Neural progenitor cell (in vitro differentiated cells): ENCODE measurements around the gene IMP3. TPM values are rescaled to one million over a fixed set of nuclear protein-coding genes. Genes with fewer than 3 reads are reported as not detected.

Experiments used
- DNase-seq: peaks from one replicate; pipeline ENCODE4 v3.0.0-alpha.2; 2016; ENCODE audit warnings: low spot score
- H2AFZ ChIP-seq: fragments of 200-600 bp; sonication (generic); replicated peaks from 2 replicates; pipeline ENCODE4 v1.6.1; 2016; ENCODE audit warnings: antibody characterized with exemption
- H3F3A ChIP-seq: fragments of 200-600 bp; sonication (generic); 2 replicates; pipeline ENCODE4 v1.6.1; 2016; ENCODE audit warnings: antibody characterized with exemption, low read depth
- H3K27ac ChIP-seq: fragments of 200-600 bp; sonication (generic); 2 replicates; pipeline ENCODE4 v1.5.1; 2016; ENCODE audit warnings: mild to moderate bottlenecking
- H3K27me3 ChIP-seq: fragments of 200-600 bp; sonication (generic); 2 replicates; pipeline ENCODE4 v1.6.1; 2016; ENCODE audit warnings: mild to moderate bottlenecking, moderate library complexity
- H3K36me3 ChIP-seq: fragments of 200-600 bp; sonication (generic); 2 replicates; pipeline ENCODE4 v1.5.1; 2016
- H3K4me1 ChIP-seq: fragments of 200-600 bp; sonication (generic); 2 replicates; pipeline ENCODE4 v1.6.1; 2016; ENCODE audit warnings: mixed run types
- H3K4me2 ChIP-seq: fragments of 200-600 bp; sonication (generic); 2 replicates; pipeline ENCODE4 v1.6.1; 2016
- H3K4me3 ChIP-seq: fragments of 200-600 bp; sonication (generic); 2 replicates; pipeline ENCODE4 v1.5.1; 2016
- H3K79me2 ChIP-seq: fragments of 200-600 bp; sonication (generic); 2 replicates; pipeline ENCODE4 v1.6.1; 2016; ENCODE audit warnings: low read depth
- H3K9ac ChIP-seq: fragments of 200-600 bp; sonication (generic); 2 replicates; pipeline ENCODE4 v1.6.1; 2016
- H3K9me3 ChIP-seq: fragments of 200-600 bp; sonication (generic); 2 replicates; pipeline ENCODE4 v1.5.1; 2016; ENCODE audit warnings: low read depth
- H4K20me1 ChIP-seq: fragments of 200-600 bp; sonication (generic); 2 replicates; pipeline ENCODE4 v1.6.1; 2016; ENCODE audit warnings: low read depth
- H3K27ac Mint-ChIP-seq: 3 replicates; pipeline ENCODE4 v1.8.0; 2021; ENCODE audit warnings: mixed read lengths
- H3K27me3 Mint-ChIP-seq: 2 replicates; pipeline ENCODE4 v1.8.0; 2022; ENCODE audit warnings: low read depth, mild to moderate bottlenecking, inconsistent platforms, moderate library complexity, mixed read lengths; ENCODE audit not compliant: insufficient read depth
- H3K36me3 Mint-ChIP-seq: 3 replicates; pipeline ENCODE4 v1.8.0; 2021; ENCODE audit warnings: mixed read lengths
- H3K4me1 Mint-ChIP-seq: 3 replicates; pipeline ENCODE4 v1.8.0; 2021; ENCODE audit warnings: mixed read lengths
- H3K4me3 Mint-ChIP-seq: 3 replicates; pipeline ENCODE4 v1.8.0; 2021; ENCODE audit warnings: mild to moderate bottlenecking, moderate library complexity, mixed read lengths
- H3K9me3 Mint-ChIP-seq: 3 replicates; pipeline ENCODE4 v1.8.0; 2020; ENCODE audit warnings: mixed read lengths
- EZH2 ChIP-seq: fragments of 200-600 bp; sonication (generic); IDR thresholded peaks from 2 replicates; pipeline ENCODE4 v1.6.1; 2017; ENCODE audit warnings: antibody characterized with exemption, mild to moderate bottlenecking, moderate library complexity
- EZH2phosphoT487 ChIP-seq: fragments of 200-600 bp; sonication (generic); IDR thresholded peaks from 2 replicates; pipeline ENCODE4 v1.6.1; 2017; ENCODE audit warnings: antibody characterized with exemption
- total RNA-seq: library from RNA; depleted of rRNA; stranded (reverse); fragments of >200 nt; gene quantifications from 2 replicates; pipeline ENCODE4 v1.2.3, GENCODE V29; 2015; ENCODE audit warnings: low replicate concordance
- TF ChIP-seq, protein P1 (sequence below): fragments of 200-600 bp; sonication (generic); IDR thresholded peaks from 2 replicates; pipeline ENCODE4 v1.5.1; 2017; ENCODE audit warnings: antibody characterized with exemption, mild to moderate bottlenecking

IMP3 gene
- total RNA-seq, 1 donor from 2014 or later = 62.1 TPM

DNA sequence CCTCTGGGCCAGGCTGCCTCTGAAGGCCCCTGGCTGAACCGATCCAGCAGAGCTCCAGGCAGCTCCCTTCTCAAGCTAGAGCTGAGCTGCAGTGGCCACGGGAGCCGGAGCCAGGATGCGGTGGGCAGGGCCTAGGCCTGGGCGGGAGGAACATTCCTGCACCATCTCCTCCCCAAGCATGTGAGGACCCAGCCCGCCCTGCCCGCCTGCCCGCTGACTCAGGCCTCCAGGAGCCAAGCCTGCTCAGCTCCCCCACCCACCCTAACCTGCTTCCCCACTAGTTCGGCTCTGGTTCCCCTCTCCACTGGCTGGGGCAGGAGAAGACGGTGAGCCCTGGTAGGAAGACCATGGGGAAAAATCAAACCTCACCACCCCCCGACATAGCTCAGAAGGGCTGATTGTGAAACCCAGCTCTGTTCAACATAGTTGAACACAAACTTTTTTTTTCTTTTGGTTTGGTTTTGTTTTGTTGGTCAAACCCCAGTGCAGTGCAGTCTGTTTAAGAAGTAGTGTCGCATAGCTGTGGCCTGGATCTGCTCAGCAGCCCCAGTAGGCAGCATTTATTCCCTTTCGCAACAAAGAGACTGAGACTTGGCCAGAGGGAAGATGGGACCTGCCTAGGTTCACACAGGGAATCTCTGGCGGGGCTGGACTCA is 21.2 kb upstream of the IMP3 start:
- Mint-ChIP-seq H3K27me3 (peaks cover 2% of the 10 kb centered on the region), H3K9me3 (no peaks in the 10 kb centered on the region), H3K27ac (no peak overlapping the region), H3K36me3 (peaks cover 4% of the 10 kb centered on the region), H3K4me3 (no peak overlapping the region), H3K4me1 (peaks cover 3% of the 10 kb centered on the region)
- no peaks in the 10 kb centered on the region for H3K4me1 ChIP-seq
- TF ChIP-seq EZH2 = no peak
- no peak for TF ChIP-seq EZH2phosphoT487
- TF ChIP-seq, protein P1, sequence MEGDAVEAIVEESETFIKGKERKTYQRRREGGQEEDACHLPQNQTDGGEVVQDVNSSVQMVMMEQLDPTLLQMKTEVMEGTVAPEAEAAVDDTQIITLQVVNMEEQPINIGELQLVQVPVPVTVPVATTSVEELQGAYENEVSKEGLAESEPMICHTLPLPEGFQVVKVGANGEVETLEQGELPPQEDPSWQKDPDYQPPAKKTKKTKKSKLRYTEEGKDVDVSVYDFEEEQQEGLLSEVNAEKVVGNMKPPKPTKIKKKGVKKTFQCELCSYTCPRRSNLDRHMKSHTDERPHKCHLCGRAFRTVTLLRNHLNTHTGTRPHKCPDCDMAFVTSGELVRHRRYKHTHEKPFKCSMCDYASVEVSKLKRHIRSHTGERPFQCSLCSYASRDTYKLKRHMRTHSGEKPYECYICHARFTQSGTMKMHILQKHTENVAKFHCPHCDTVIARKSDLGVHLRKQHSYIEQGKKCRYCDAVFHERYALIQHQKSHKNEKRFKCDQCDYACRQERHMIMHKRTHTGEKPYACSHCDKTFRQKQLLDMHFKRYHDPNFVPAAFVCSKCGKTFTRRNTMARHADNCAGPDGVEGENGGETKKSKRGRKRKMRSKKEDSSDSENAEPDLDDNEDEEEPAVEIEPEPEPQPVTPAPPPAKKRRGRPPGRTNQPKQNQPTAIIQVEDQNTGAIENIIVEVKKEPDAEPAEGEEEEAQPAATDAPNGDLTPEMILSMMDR = no peak
- H3K4me2 ChIP-seq = no peak overlapping the region
- H4K20me1 ChIP-seq = peaks cover 24% of the 10 kb centered on the region
- no peaks in the 10 kb centered on the region for H3F3A ChIP-seq
- H2AFZ ChIP-seq = no peak overlapping the region
- H3K4me3 ChIP-seq = no peak overlapping the region
- no peaks in the 10 kb centered on the region for H3K36me3 ChIP-seq
- peak; percentile 42 for DNase-seq
- H3K27me3 ChIP-seq = no peaks in the 10 kb centered on the region
- H3K9me3 ChIP-seq = no peaks in the 10 kb centered on the region
- H3K27ac ChIP-seq = no peak overlapping the region
- H3K9ac ChIP-seq = no peak overlapping the region
- H3K79me2 ChIP-seq = no peaks in the 10 kb centered on the region

GRCh38 chr15:75659928-75660645 is 20.1 kb upstream of the IMP3 start:
- H3K4me2 ChIP-seq = no peak overlapping the region
- peaks cover 2% of the 10 kb centered on the region for H3K27me3 Mint-ChIP-seq
- H3F3A ChIP-seq = no peaks in the 10 kb centered on the region
- no peaks in the 10 kb centered on the region for H3K9me3 ChIP-seq
- no peaks in the 10 kb centered on the region for H3K4me1 ChIP-seq
- H3K27me3 ChIP-seq = no peaks in the 10 kb centered on the region
- H2AFZ ChIP-seq = no peak overlapping the region
- TF ChIP-seq, protein P1 = no peak
- TF ChIP-seq EZH2phosphoT487 (no peak), EZH2 (no peak)
- H3K9me3 Mint-ChIP-seq = no peaks in the 10 kb centered on the region
- H3K36me3 Mint-ChIP-seq = peaks cover 6% of the 10 kb centered on the region
- no peak overlapping the region for H3K4me3 Mint-ChIP-seq
- no peak overlapping the region for H3K9ac ChIP-seq
- no peaks in the 10 kb centered on the region for H3K36me3 ChIP-seq
- peaks cover 35% of the 10 kb centered on the region for H4K20me1 ChIP-seq
- H3K27ac Mint-ChIP-seq = peak overlapping the region; percentile 40
- no peak overlapping the region for H3K27ac ChIP-seq
- no peak for DNase-seq
- no peak overlapping the region for H3K4me3 ChIP-seq
- peaks cover 3% of the 10 kb centered on the region for H3K4me1 Mint-ChIP-seq
- H3K79me2 ChIP-seq = peaks cover 1% of the 10 kb centered on the region

- Histone ChIP-seq H3K27me3 (no peaks in the 10 kb centered on the region), H3K9ac (no peak overlapping the region), H3F3A (no peaks in the 10 kb centered on the region), H3K27ac (no peak overlapping the region), H3K4me2 (no peak overlapping the region), H3K9me3 (no peaks in the 10 kb centered on the region), H3K79me2 (peaks cover 10% of the 10 kb centered on the region), H3K4me1 (no peaks in the 10 kb centered on the region), H2AFZ (no peak overlapping the region), H3K4me3 (no peak overlapping the region), H4K20me1 (peaks cover 43% of the 10 kb centered on the region), H3K36me3 (no peaks in the 10 kb centered on the region)
- Mint-ChIP-seq H3K36me3 (peaks cover 6% of the 10 kb centered on the region), H3K4me1 (peaks cover 3% of the 10 kb centered on the region), H3K4me3 (no peak overlapping the region), H3K27me3 (no peaks in the 10 kb centered on the region), H3K27ac (no peak overlapping the region), H3K9me3 (no peaks in the 10 kb centered on the region)
- DNase-seq = no peak
- TF ChIP-seq, protein P1 = no peak
- TF ChIP-seq EZH2 (no peak), EZH2phosphoT487 (no peak)
These were observed 19.2 kb upstream of the IMP3 start for GRCh38 chr15:75659141-75659771.
